Right renal cortex interstitium (tissue), 3 donors: ENCODE results near the gene GLI1. TPM values are rescaled to one million over a fixed set of nuclear protein-coding genes. Genes with fewer than 3 reads are reported as not detected.
"Not testable (repeated sequence)": the region's sequence is repeated elsewhere in the genome, so short reads cannot be mapped to it uniquely, and the experiment has no call there.

Experiments
- DNase-seq, 3 donors: peaks; one replicate each; pipeline ENCODE4 v3.0.0-alpha.2; 2013; ENCODE audit warnings: low read depth in 3 of 3, low spot score in 2 of 3
- polyA plus RNA-seq, 3 donors: library from polyadenylated mRNA; unstranded; fragments of 120-200 nt; gene quantifications; one replicate each; pipeline ENCODE4 v1.2.1, GENCODE V29; 2013; ENCODE audit not compliant: insufficient read length in 3 of 3

The GLI1 gene
- polyA plus RNA-seq = 10 to 100 TPM; 15.9 to 18.8 (median 16.5) TPM

- DNase-seq = peak in 1 of 3 donors; percentile 40
These were observed at the start of gene GLI1 for GRCh38 chr12:57459750-57460467. Gene GLI1, plus strand, starts transcription at chr12:57459785. Its CDS starts 3,907 bp downstream, at chr12:57463692.

- no peak for DNase-seq
These were observed 49.1 kb upstream of the GLI1 start for GRCh38 chr12:57410534-57410933.

GRCh38 chr12:57414160-57414559 is 45.4 kb upstream of the GLI1 start:
- not testable (repeated sequence) for DNase-seq

- no peak for DNase-seq
These were observed 44.5 kb upstream of the GLI1 start for GRCh38 chr12:57415088-57415487.

GRCh38 chr12:57416039-57416996 is 43.3 kb upstream of the GLI1 start:
- no peak for DNase-seq

GRCh38 chr12:57418255-57418654 is 41.3 kb upstream of the GLI1 start:
- DNase-seq = no peak

GRCh38 chr12:57419495-57419894 is 40.1 kb upstream of the GLI1 start:
- DNase-seq = no peak

GRCh38 chr12:57420482-57420881 is 39.1 kb upstream of the GLI1 start:
- DNase-seq = no peak

GRCh38 chr12:57426948-57427347 is 32.6 kb upstream of the GLI1 start:
- DNase-seq = not testable (repeated sequence)

- no peak for DNase-seq
These were observed 30.6 kb upstream of the GLI1 start for GRCh38 chr12:57428965-57429364.

GRCh38 chr12:57429473-57430111 is 30.0 kb upstream of the GLI1 start:
- DNase-seq = no peak

- peak in 1 of 3 donors; percentile 27 for DNase-seq
These were observed 29.3 kb upstream of the GLI1 start for GRCh38 chr12:57430112-57430930.

- peak; percentile 75 to 88 (median 85) for DNase-seq
These were observed 28.5 kb upstream of the GLI1 start, which contains the start of gene R3HDM2 for GRCh38 chr12:57430931-57431566. Gene R3HDM2, minus strand, starts transcription at chr12:57431043. Its CDS starts 120,615 bp downstream, at chr12:57310428.

GRCh38 chr12:57431654-57432188 is 27.9 kb upstream of the GLI1 start:
- DNase-seq = no peak

GRCh38 chr12:57433370-57433769 is 26.2 kb upstream of the GLI1 start:
- DNase-seq = no peak

- no peak for DNase-seq
These were observed 24.9 kb upstream of the GLI1 start, which contains the start of gene INHBC for GRCh38 chr12:57434517-57435223. Gene INHBC, plus strand, starts transcription at chr12:57434784. Its CDS starts 103 bp downstream, at chr12:57434887.

- DNase-seq = no peak
These were observed 24.3 kb upstream of the GLI1 start for GRCh38 chr12:57435293-57435692.

- DNase-seq = no peak
These were observed 21.2 kb upstream of the GLI1 start for GRCh38 chr12:57438400-57438799.
